ENCODE measurements around the gene TMEM163.
"Not testable (repeated sequence)": the region's sequence is repeated elsewhere in the genome, so short reads cannot be mapped to it uniquely, and the experiment has no call there.

Gene TMEM163

GRCh38 chr2:134527381-134527780, 191.4 kb downstream of the TMEM163 start:
- DNase-seq (ENCODE audit: low read depth) = peak; percentile 15

GRCh38 chr2:134522496-134523455, 196.0 kb downstream of the TMEM163 start:
- DNase-seq (ENCODE audit: low read depth) = no peak

DNA sequence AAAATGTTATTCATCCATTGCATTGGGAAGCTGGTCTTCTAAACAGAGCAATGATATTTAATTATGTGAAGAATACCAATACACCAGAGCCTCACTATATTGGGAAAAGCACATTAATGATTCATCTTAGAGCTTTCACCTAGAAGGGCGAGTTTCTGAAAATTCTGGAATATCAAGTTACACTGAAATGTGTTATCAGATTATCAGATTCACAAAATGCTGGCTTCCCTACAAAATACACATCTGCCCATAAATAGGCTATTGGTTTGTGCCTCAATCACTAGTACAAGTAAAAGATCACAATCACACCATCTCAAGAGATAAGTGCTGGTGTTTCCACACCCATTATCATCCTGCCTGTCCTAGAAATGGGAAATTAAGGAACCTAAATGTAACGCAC, 200.7 kb downstream of the TMEM163 start:
- no peak for DNase-seq (ENCODE audit: low read depth)

DNA sequence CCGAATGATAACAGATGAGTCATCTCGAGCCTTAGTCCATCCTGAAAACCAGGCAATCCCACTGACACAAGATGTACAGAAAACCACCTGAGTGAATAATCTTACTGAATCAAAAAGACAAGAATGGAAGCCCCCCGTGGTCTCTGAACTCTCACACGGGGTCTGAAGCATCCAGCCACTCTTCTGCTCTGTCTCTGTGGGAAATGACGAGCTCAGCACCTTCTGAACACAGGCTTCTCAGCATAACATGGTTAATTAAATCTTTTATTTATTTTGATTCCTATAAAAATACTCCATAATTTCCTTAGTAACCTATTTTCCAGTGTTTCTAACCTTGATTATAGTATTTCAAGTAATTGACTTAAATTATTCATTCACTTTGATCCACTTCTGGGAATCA, 203.7 kb downstream of the TMEM163 start:
- DNase-seq (ENCODE audit: low read depth) = no peak

- DNase-seq (ENCODE audit: low read depth) = no peak
These were observed 205.4 kb downstream of the TMEM163 start for GRCh38 chr2:134513465-134513804.

- DNase-seq (ENCODE audit: low read depth) = no peak
These were observed 205.9 kb downstream of the TMEM163 start for GRCh38 chr2:134512734-134513464.

GRCh38 chr2:134508391-134508790, 210.4 kb downstream of the TMEM163 start:
- no peak for DNase-seq (ENCODE audit: low read depth)

DNA sequence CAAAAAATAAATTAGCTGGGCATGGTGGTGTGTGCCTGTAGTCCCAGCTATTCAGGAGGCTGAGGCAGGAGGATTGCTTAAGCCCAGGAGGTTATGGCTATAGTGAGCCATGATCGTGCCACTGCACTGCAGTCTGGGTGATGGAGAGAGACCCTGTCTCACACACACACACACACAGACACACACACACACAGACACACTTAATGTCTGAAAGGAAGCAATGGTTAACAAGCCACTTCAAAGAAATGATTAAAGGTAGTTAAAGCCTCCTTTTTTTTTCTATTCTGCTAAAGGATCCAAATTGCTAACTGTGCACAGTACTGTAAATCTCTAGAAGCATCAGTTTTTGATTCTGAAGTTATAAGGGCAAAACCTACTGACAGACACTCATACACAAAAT, 211.1 kb downstream of the TMEM163 start:
- DNase-seq (ENCODE audit: low read depth) = no peak

- DNase-seq (ENCODE audit: low read depth) = not testable (repeated sequence)
These were observed 211.6 kb downstream of the TMEM163 start for GRCh38 chr2:134507159-134507558.

GRCh38 chr2:134505446-134505845, 213.4 kb downstream of the TMEM163 start:
- no peak for DNase-seq (ENCODE audit: low read depth)

DNA sequence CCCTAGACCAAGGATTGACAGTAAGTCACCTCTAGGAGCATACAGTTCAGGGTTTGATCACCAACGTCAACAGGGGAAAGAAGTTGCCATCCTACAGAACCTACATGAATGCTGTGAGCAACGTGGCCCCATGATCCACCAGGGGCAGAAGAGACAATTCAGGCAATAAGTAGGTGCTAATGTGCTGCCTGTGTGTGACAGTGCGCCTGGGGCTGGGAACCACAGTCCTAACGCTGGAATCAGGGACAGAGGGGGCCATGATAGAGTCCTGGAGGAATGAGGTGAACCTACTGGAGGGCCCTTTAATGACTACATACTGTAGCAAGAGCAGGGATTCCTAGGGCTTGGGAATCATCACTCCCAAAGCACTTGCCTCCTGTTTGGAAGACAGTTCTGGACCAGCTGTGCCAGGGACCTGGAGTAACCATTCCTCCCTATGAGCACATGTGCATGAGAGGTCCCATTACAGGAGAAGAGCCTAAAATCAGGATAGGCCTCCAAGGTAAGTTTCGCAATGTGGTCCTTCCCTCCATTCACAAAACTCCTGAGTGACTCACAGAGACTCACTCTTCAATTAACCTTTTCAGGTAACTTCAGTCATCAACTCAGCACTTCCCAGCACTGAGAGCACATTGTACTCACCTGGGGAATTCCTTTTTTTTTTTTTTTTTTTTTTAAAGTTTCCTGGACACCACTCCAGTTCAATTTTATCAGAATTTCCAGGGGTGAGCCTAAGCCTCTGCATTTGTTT, 214.0 kb downstream of the TMEM163 start:
- DNase-seq (ENCODE audit: low read depth) = no peak

DNA sequence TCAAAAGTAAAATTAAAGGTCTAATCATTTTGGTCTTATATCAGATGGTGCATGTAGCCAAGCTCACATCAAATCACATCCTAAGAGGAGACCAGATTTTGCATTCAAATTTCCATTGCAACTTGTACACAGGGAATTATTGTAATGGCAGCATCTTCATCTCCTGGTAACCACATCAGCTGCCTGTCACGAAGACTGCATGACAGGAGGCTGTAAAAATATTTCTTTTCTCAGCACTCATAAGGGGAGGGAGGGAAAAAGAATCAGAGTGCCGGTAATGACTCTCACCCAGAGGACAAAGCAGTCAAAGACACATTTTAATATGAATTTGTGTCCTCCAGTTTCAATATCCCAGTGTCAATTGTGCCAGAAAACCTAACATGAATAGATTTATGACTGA, 216.7 kb downstream of the TMEM163 start:
- no peak for DNase-seq (ENCODE audit: low read depth)

DNA sequence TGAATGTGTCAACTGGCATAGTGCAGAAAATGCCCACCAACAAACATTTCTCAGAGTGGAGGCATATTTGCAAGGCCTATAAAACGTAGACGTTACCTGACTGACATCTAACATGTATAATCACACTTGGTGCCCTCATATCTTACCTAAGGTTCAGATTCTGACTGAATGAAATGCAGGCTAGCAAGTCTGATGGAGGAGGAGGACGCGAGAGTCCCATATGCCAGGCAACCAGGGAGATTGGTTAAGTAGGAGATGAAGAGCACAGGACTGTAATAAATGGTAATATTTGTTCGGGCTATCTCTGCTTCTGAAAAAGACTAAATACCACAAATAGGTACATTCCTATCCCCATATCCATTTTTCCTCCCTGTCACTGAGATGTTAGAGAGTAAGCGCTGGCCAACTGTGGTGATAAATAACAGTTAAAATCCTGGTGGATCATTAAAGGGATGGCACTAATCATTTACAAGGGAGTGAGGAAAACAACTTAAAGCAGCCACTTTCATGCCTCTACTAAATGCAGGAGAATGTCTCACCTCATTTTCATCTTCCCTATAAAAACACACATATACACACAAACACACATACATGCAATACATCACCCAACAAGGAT, 217.2 kb downstream of the TMEM163 start:
- no peak for DNase-seq (ENCODE audit: low read depth)

DNA sequence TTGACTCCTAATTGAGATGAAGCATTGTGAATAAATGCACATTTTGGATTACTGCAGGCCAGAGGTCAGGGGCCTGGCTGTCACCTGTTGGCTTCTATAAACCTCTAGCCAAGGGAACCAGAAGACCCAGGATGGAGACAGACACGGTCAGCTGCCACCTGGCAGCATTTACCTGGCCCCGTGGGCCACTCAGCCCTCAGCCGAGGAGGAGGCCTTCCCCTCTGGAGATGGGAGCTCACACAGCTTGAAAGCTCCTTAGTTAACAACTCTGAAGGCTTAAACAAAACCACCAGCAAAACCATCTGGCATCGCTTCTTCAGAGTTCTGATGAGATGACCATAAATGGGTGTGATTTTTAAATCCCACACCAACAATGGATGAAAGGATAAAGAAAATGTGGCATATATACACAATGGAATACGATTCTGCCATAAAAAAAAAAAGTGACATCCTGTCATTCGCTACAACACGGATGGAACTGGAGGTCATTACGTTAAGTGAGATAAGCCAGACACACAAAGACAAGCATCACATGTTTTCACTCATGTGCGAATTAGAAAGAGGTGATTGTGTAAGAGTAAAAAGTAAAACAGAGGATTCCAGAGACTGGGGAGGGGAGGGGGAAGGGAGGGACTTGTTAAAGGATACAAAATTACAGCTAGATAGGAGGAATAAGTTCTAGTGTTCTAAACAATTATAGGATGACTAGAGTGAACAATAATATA, 218.4 kb downstream of the TMEM163 start:
- DNase-seq (ENCODE audit: low read depth) = no peak

DNA sequence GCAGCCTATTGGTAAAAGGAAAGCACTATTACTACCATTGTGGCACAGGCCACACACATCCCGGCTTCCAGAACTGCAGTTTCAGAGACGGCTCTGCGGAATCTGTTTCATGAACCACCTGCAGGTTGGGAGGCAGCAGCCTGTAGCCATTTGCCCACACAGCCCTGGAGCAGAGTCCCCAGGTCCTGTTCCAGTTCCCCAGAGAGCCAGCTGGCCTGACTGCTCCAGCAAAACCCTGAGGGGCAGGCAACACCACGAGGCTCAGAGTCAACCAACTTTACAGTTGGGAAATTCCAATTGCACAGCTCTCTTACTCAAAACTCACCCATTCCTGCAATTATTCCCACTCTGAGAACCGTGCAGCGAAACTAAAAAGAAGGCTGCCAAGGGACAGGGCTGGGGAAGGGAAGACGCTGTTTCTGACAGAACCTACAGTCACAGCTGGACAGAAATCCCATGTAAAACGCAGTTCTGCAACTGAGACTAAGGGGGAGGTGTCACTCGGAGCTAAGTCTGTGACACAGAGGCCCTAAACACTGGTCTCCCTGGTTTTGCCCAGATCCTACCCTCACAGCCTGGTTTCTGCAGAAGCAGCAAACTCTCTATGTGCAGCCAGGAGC, 219.4 kb downstream of the TMEM163 start:
- no peak for DNase-seq (ENCODE audit: low read depth)

DNA sequence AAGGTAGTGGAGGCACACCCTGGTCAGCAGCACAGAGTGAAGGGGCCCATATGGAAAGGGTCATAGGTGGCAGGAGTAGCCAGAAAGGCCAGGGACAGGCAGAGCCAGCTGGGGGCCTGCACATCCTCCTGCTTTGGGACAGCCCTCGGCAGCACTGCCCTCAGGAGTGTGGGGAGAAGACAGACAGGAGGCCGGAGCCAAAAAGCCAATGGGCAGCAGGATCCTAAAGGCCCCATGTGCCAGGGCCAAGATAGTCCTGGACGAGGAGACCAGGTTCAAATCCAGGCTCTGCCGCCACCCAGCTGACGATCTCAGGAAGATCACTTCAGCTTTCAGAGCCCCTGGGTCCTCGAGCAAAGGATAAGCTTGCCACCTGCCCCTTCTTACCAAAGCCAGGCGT, 220.1 kb downstream of the TMEM163 start:
- DNase-seq (ENCODE audit: low read depth) = no peak

- no peak for DNase-seq (ENCODE audit: low read depth)
These were observed 225.0 kb downstream of the TMEM163 start for GRCh38 chr2:134493797-134494196.

DNA sequence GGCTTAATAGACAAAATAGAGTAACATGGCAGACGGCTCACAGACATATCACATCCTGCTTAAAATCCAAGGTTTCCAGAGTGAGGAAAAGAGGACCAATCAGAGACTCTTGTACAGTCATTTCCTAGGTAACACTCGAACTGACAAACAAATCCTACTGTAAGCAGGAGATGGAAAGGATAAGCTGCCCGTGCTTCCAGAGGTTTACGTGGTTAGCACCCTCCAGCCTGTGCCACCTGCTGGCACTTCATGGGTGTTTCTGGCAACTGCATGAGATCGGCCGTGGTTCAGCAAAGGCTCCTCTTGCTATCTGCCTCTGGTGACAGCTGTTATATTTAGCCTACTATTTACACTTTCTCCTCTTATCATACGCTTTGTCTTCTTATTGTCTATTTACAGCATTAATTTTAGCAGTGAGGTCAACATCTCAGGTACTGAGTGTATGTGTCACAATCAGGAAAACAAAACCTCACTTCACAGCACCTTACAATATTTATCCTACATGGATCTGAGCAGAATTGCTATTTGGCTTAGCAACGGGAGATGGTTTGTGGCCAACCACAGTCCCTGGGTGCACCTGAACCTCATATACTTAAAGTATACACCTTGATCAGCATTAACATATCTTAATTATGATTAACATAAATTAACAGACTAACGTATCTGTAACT, 226.9 kb downstream of the TMEM163 start:
- peak; percentile 31 for DNase-seq (ENCODE audit: low read depth)

GRCh38 chr2:134491022-134491421, 227.8 kb downstream of the TMEM163 start:
- DNase-seq (ENCODE audit: low read depth) = no peak

GRCh38 chr2:134490559-134490958, 228.2 kb downstream of the TMEM163 start:
- DNase-seq (ENCODE audit: low read depth) = no peak
